ENCODE results near the gene SCAMP3.
A peak's percentile ranks its signal among the peaks of the same experiment; 100 is the strongest.
"Not testable (repeated sequence)": the region's sequence is repeated elsewhere in the genome, so short reads cannot be mapped to it uniquely, and the experiment has no call there.

SCAMP3 gene

GRCh38 chr1:155232001-155232978 lies 29.9 kb downstream of the SCAMP3 start:
- peaks cover 11% of the 10 kb centered on the region for H3K4me1 ChIP-seq (ENCODE audit: insufficient read depth, low read length, poor library complexity, severe bottlenecking)

GRCh38 chr1:155231302-155231701 lies 30.9 kb downstream of the SCAMP3 start:
- H3K79me2 ChIP-seq (ENCODE audit: insufficient read depth, low read length) = peaks cover 13% of the 10 kb centered on the region
- not testable (repeated sequence) for H3K4me2 ChIP-seq (ENCODE audit: low read depth, low read length, poor library complexity, severe bottlenecking); H4K20me1 ChIP-seq (ENCODE audit: insufficient read depth, low read length, poor library complexity, severe bottlenecking)

More at GRCh38 chr1:155232001-155232978, 29.9 kb downstream of the SCAMP3 start:
- not testable (repeated sequence) for H2AFZ ChIP-seq (ENCODE audit: low read length); H4K20me1 ChIP-seq (ENCODE audit: insufficient read depth, low read length, poor library complexity, severe bottlenecking); H3F3A ChIP-seq (ENCODE audit: low read depth); H3K9ac ChIP-seq (ENCODE audit: low read depth, low read length, poor library complexity, severe bottlenecking); H3K9me2 ChIP-seq (replicated peaks; ENCODE audit: low read depth, low read length); H3K36me3 ChIP-seq (ENCODE audit: insufficient read depth, low read length); H3K27me3 ChIP-seq (ENCODE audit: insufficient read depth, low read length, poor library complexity, severe bottlenecking); H3K4me2 ChIP-seq (ENCODE audit: low read depth, low read length, poor library complexity, severe bottlenecking); H3K79me2 ChIP-seq (ENCODE audit: insufficient read depth, low read length); H3K4me3 ChIP-seq (ENCODE audit: low read length, poor library complexity, severe bottlenecking); H3K9me3 ChIP-seq (ENCODE audit: insufficient read depth, low read depth, low read length)

GRCh38 chr1:155228096-155228427 lies 34.1 kb downstream of the SCAMP3 start:
- Histone ChIP-seq H3K4me3 (ENCODE audit: low read length, poor library complexity, severe bottlenecking) (peak overlapping the region; percentile 82), H3F3A (ENCODE audit: low read depth) (peaks cover 5% of the 10 kb centered on the region; the same call in 1 of the 2 replicates), H3K4me1 (ENCODE audit: insufficient read depth, low read length, poor library complexity, severe bottlenecking) (peaks cover 24% of the 10 kb centered on the region), H3K4me2 (ENCODE audit: low read depth, low read length, poor library complexity, severe bottlenecking) (peak overlapping the region; percentile 88), H3K9me2 (replicated peaks; ENCODE audit: low read depth, low read length) (no peaks in the 10 kb centered on the region), H4K20me1 (ENCODE audit: insufficient read depth, low read length, poor library complexity, severe bottlenecking) (peaks cover 9% of the 10 kb centered on the region), H3K36me3 (ENCODE audit: insufficient read depth, low read length) (no peaks in the 10 kb centered on the region), H3K9ac (ENCODE audit: low read depth, low read length, poor library complexity, severe bottlenecking) (peak overlapping the region; percentile 99), H3K27me3 (ENCODE audit: insufficient read depth, low read length, poor library complexity, severe bottlenecking) (peaks cover 5% of the 10 kb centered on the region), H3K79me2 (ENCODE audit: insufficient read depth, low read length) (peaks cover 37% of the 10 kb centered on the region), H3K9me3 (ENCODE audit: insufficient read depth, low read depth, low read length) (no peaks in the 10 kb centered on the region), H2AFZ (ENCODE audit: low read length) (peak overlapping the region; percentile 47)
- no peak for TF ChIP-seq EZH2phosphoT487 (IDR thresholded peaks at IDR 0.05; ENCODE audit: borderline replicate concordance)
- TF ChIP-seq CTCF (conservative IDR thresholded peaks at IDR 0.05; ENCODE audit: low read length) = peak; percentile 16; the same call in 1 of the 2 replicates

More at GRCh38 chr1:155231302-155231701, 30.9 kb downstream of the SCAMP3 start:
- not testable (repeated sequence) for H3K9ac ChIP-seq (ENCODE audit: low read depth, low read length, poor library complexity, severe bottlenecking); H3F3A ChIP-seq (ENCODE audit: low read depth); H3K4me3 ChIP-seq (ENCODE audit: low read length, poor library complexity, severe bottlenecking); H3K9me3 ChIP-seq (ENCODE audit: insufficient read depth, low read depth, low read length); H3K27me3 ChIP-seq (ENCODE audit: insufficient read depth, low read length, poor library complexity, severe bottlenecking); H2AFZ ChIP-seq (ENCODE audit: low read length); H3K9me2 ChIP-seq (replicated peaks; ENCODE audit: low read depth, low read length); H3K36me3 ChIP-seq (ENCODE audit: insufficient read depth, low read length)
- H3K4me1 ChIP-seq (ENCODE audit: insufficient read depth, low read length, poor library complexity, severe bottlenecking) = peaks cover 13% of the 10 kb centered on the region

GRCh38 chr1:155227261-155228095 lies 34.7 kb downstream of the SCAMP3 start:
- peaks cover 24% of the 10 kb centered on the region for H3K4me1 ChIP-seq (ENCODE audit: insufficient read depth, low read length, poor library complexity, severe bottlenecking)
- TF ChIP-seq EZH2phosphoT487 (IDR thresholded peaks at IDR 0.05; ENCODE audit: borderline replicate concordance) (no peak), CTCF (conservative IDR thresholded peaks at IDR 0.05; ENCODE audit: low read length) (no peak; the same call in none of the 2 replicates)
- peaks cover 37% of the 10 kb centered on the region for H3K79me2 ChIP-seq (ENCODE audit: insufficient read depth, low read length)
- H3K9me2 ChIP-seq (replicated peaks; ENCODE audit: low read depth, low read length) = no peaks in the 10 kb centered on the region
- peak overlapping the region; percentile 90 for H3K4me2 ChIP-seq (ENCODE audit: low read depth, low read length, poor library complexity, severe bottlenecking)
- H4K20me1 ChIP-seq (ENCODE audit: insufficient read depth, low read length, poor library complexity, severe bottlenecking) = peaks cover 9% of the 10 kb centered on the region
- peaks cover 5% of the 10 kb centered on the region; the same call in 1 of the 2 replicates for H3F3A ChIP-seq (ENCODE audit: low read depth)
- peaks cover 5% of the 10 kb centered on the region for H3K27me3 ChIP-seq (ENCODE audit: insufficient read depth, low read length, poor library complexity, severe bottlenecking)
- peak overlapping the region; percentile 85 for H2AFZ ChIP-seq (ENCODE audit: low read length)
- H3K9me3 ChIP-seq (ENCODE audit: insufficient read depth, low read depth, low read length) = no peaks in the 10 kb centered on the region
- H3K36me3 ChIP-seq (ENCODE audit: insufficient read depth, low read length) = no peaks in the 10 kb centered on the region
- peak overlapping the region; percentile 99 for H3K9ac ChIP-seq (ENCODE audit: low read depth, low read length, poor library complexity, severe bottlenecking)
- H3K4me3 ChIP-seq (ENCODE audit: low read length, poor library complexity, severe bottlenecking) = peak overlapping the region; percentile 98

Data from Loucy (cell line).